NCI-H82 (cell line): ENCODE data around the gene ZBTB38.

Experiments used
- DNase-seq: peaks from one replicate; lab custom pipeline; 2025; lab: John Stamatoyannopoulos, UW

Gene ZBTB38

GRCh38 chr3:141386126-141386488 lies 17.8 kb downstream of the ZBTB38 start:
- DNase-seq, result peak; percentile 31

GRCh38 chr3:141386611-141387111 lies 18.4 kb downstream of the ZBTB38 start:
- DNase-seq, result peak; percentile 76

- DNase-seq, result no peak
These were observed 19.2 kb downstream of the ZBTB38 start for GRCh38 chr3:141387516-141387915.

GRCh38 chr3:141388395-141388794 lies 20.1 kb downstream of the ZBTB38 start:
- no peak for DNase-seq

GRCh38 chr3:141388823-141389621 lies 20.7 kb downstream of the ZBTB38 start:
- no peak for DNase-seq

- no peak for DNase-seq
These were observed 21.4 kb downstream of the ZBTB38 start for GRCh38 chr3:141389703-141390102.

GRCh38 chr3:141390747-141391146 lies 22.4 kb downstream of the ZBTB38 start:
- DNase-seq, result no peak

- DNase-seq, result no peak
These were observed 23.1 kb downstream of the ZBTB38 start for GRCh38 chr3:141391298-141391990.

GRCh38 chr3:141391991-141392316 lies 23.6 kb downstream of the ZBTB38 start:
- DNase-seq, result no peak

- no peak for DNase-seq
These were observed 24.1 kb downstream of the ZBTB38 start for GRCh38 chr3:141392416-141392815.

GRCh38 chr3:141392897-141393734 lies 24.8 kb downstream of the ZBTB38 start:
- no peak for DNase-seq

GRCh38 chr3:141393735-141394076 lies 25.4 kb downstream of the ZBTB38 start:
- DNase-seq, result no peak

- DNase-seq, result no peak
These were observed 26.3 kb downstream of the ZBTB38 start for GRCh38 chr3:141394560-141394959.

GRCh38 chr3:141395005-141395589 lies 26.8 kb downstream of the ZBTB38 start:
- no peak for DNase-seq

- no peak for DNase-seq
These were observed 29.7 kb downstream of the ZBTB38 start for GRCh38 chr3:141397996-141398395.

- no peak for DNase-seq
These were observed 30.9 kb downstream of the ZBTB38 start for GRCh38 chr3:141399200-141399599.

GRCh38 chr3:141400073-141400971 lies 32.0 kb downstream of the ZBTB38 start:
- peak; percentile 95 for DNase-seq

- DNase-seq, result peak; percentile 25
These were observed 32.8 kb downstream of the ZBTB38 start for GRCh38 chr3:141401095-141401494.

GRCh38 chr3:141401573-141402475 lies 33.5 kb downstream of the ZBTB38 start:
- peak; percentile 52 for DNase-seq
